GM21390 (cell line): ENCODE data around the gene AVPR2.

Experiments used
- ATAC-seq: cut with Tn5 transposase; IDR thresholded peaks from one replicate; pipeline ENCODE4 v1.9.1; 2021; ENCODE audit not compliant: unreplicated experiment

The AVPR2 gene

GRCh38 chrX:153884590-153884989 lies 19.9 kb upstream of the AVPR2 start:
- no peak for ATAC-seq

GRCh38 chrX:153885208-153885787 lies 19.2 kb upstream of the AVPR2 start:
- no peak for ATAC-seq

GRCh38 chrX:153885968-153886903 lies 18.2 kb upstream of the AVPR2 start, which contains the start of gene L1CAM:
Gene L1CAM (minus strand): TSS chrX:153886173. CDS start chrX:153875836, 10,337 bp downstream.
- no peak for ATAC-seq

- ATAC-seq = no peak
Observed at GRCh38 chrX:153886915-153887314, 17.6 kb upstream of the AVPR2 start.

- no peak for ATAC-seq
Observed at GRCh38 chrX:153887385-153887784, 17.1 kb upstream of the AVPR2 start.

- no peak for ATAC-seq
Observed at GRCh38 chrX:153888344-153888743, 16.1 kb upstream of the AVPR2 start.

- no peak for ATAC-seq
Observed at GRCh38 chrX:153889123-153889522, 15.3 kb upstream of the AVPR2 start.

- no peak for ATAC-seq
Observed at GRCh38 chrX:153897899-153898298, 6.6 kb upstream of the AVPR2 start.

GRCh38 chrX:153900831-153901752 lies 3.4 kb upstream of the AVPR2 start:
- peak; percentile 63 for ATAC-seq

GRCh38 chrX:153901753-153902140 lies 2.7 kb upstream of the AVPR2 start:
- no peak for ATAC-seq

- ATAC-seq = no peak
Observed at GRCh38 chrX:153902385-153902784, 2.1 kb upstream of the AVPR2 start.

- no peak for ATAC-seq
Observed at GRCh38 chrX:153903238-153903980, 1.1 kb upstream of the AVPR2 start.

- ATAC-seq = no peak
Observed at GRCh38 chrX:153905481-153906095, 1.1 kb downstream of the AVPR2 start.

- no peak for ATAC-seq
Observed at GRCh38 chrX:153906126-153906917, 1.8 kb downstream of the AVPR2 start.

GRCh38 chrX:153907456-153907855 lies 3.0 kb downstream of the AVPR2 start:
- no peak for ATAC-seq

- ATAC-seq = no peak
Observed at GRCh38 chrX:153908219-153908860, 3.9 kb downstream of the AVPR2 start.

GRCh38 chrX:153909024-153909979 lies 4.8 kb downstream of the AVPR2 start:
- no peak for ATAC-seq

GRCh38 chrX:153909980-153910360 lies 5.5 kb downstream of the AVPR2 start:
- ATAC-seq = no peak
